ENCODE results near the gene CD96. TPM values are rescaled to one million over a fixed set of nuclear protein-coding genes. Genes with fewer than 3 reads are reported as not detected.

CD96 gene
- total RNA-seq, 2 donors from 2014 or later, result 0.33 to 2.6 TPM

- Histone ChIP-seq H3K4me3 (no peak overlapping the region), H3K4me1 (no peaks in the 10 kb centered on the region), H3K27me3 (no peaks in the 10 kb centered on the region), H3K27ac (no peak overlapping the region), H3K9me3 (no peaks in the 10 kb centered on the region), H3K36me3 (replicated peaks in 1 of 2; ENCODE audit: insufficient read depth in 1 of 2, low read depth in 2 of 2) (no peaks in the 10 kb centered on the region)
- no peak for ATAC-seq
- TF ChIP-seq CTCF (IDR thresholded peaks at IDR 0.05), result no peak
- TF ChIP-seq POLR2A (IDR thresholded peaks at IDR 0.05), result no peak
- intact Hi-C loops (cut with DNase I), result no loop called here
- no peak for DNase-seq
- 52 to 56% methylated on average over 2 of the region's 2 CpGs for WGBS, 2 donors
These were observed 93.4 kb downstream of the CD96 start for GRCh38 chr3:111635403-111635802.

- Histone ChIP-seq H3K36me3 (replicated peaks in 1 of 2; ENCODE audit: insufficient read depth in 1 of 2, low read depth in 2 of 2) (no peaks in the 10 kb centered on the region), H3K9me3 (no peaks in the 10 kb centered on the region), H3K4me3 (no peak overlapping the region), H3K4me1 (no peaks in the 10 kb centered on the region), H3K27me3 (no peaks in the 10 kb centered on the region), H3K27ac (no peak overlapping the region)
- WGBS, 2 donors, result 73 to 81% methylated on average over 4 of the region's 4 CpGs
- DNase-seq (no peak), ATAC-seq (no peak)
- TF ChIP-seq CTCF (IDR thresholded peaks at IDR 0.05), result no peak
- TF ChIP-seq POLR2A (IDR thresholded peaks at IDR 0.05), result no peak
- intact Hi-C loops (cut with DNase I), result no loop called here
These were observed 94.4 kb downstream of the CD96 start for GRCh38 chr3:111636366-111636885.

GRCh38 chr3:111639316-111639715 lies 97.3 kb downstream of the CD96 start:
- H3K4me3 ChIP-seq, result no peak overlapping the region
- H3K27ac ChIP-seq, result no peak overlapping the region
- 88 to 97% methylated on average over 3 to 4 of the region's 4 CpGs for WGBS, 2 donors
- DNase-seq, result no peak
- no peak for TF ChIP-seq CTCF (IDR thresholded peaks at IDR 0.05)
- no peak for TF ChIP-seq POLR2A (IDR thresholded peaks at IDR 0.05)
- H3K9me3 ChIP-seq, result no peaks in the 10 kb centered on the region
- ATAC-seq, result no peak
- H3K27me3 ChIP-seq, result no peaks in the 10 kb centered on the region
- intact Hi-C loops (cut with DNase I), result no loop called here
- H3K4me1 ChIP-seq, result no peaks in the 10 kb centered on the region
- no peaks in the 10 kb centered on the region for H3K36me3 ChIP-seq (replicated peaks in 1 of 2; ENCODE audit: insufficient read depth in 1 of 2, low read depth in 2 of 2)

GRCh38 chr3:111648991-111649579 lies 107.1 kb downstream of the CD96 start:
- H3K36me3 ChIP-seq (replicated peaks in 1 of 2; ENCODE audit: insufficient read depth in 1 of 2, low read depth in 2 of 2), result no peaks in the 10 kb centered on the region
- no peaks in the 10 kb centered on the region for H3K27me3 ChIP-seq
- 65 to 67% methylated on average over 3 of the region's 3 CpGs for WGBS, 2 donors
- intact Hi-C loops (cut with DNase I), result no loop called here
- no peaks in the 10 kb centered on the region for H3K9me3 ChIP-seq
- DNase-seq, result no peak
- TF ChIP-seq POLR2A (IDR thresholded peaks at IDR 0.05), result no peak
- no peak overlapping the region for H3K27ac ChIP-seq
- no peak overlapping the region for H3K4me3 ChIP-seq
- H3K4me1 ChIP-seq, result peaks cover 17% of the 10 kb centered on the region
- ATAC-seq, result no peak

- 23 to 24% methylated on average over 4 of the region's 4 CpGs for WGBS, 2 donors
- Histone ChIP-seq H3K27me3 (no peaks in the 10 kb centered on the region), H3K9me3 (no peaks in the 10 kb centered on the region), H3K36me3 (replicated peaks in 1 of 2; ENCODE audit: insufficient read depth in 1 of 2, low read depth in 2 of 2) (no peaks in the 10 kb centered on the region), H3K27ac (peak overlapping the region in 1 of 4 donors; percentile 10), H3K4me3 (no peak overlapping the region), H3K4me1 (peaks cover 17% of the 10 kb centered on the region)
- TF ChIP-seq POLR2A (IDR thresholded peaks at IDR 0.05), result no peak
- TF ChIP-seq CTCF (IDR thresholded peaks at IDR 0.05), result no peak
- DNase-seq (peak in 1 of 4 donors; percentile 20), ATAC-seq (peak; percentile 77)
- intact Hi-C loops (cut with DNase I), result no loop called here
These were observed 108.6 kb downstream of the CD96 start for GRCh38 chr3:111650378-111651275.

All from body of pancreas (tissue), 4 donors.